Hematopoietic multipotent progenitor cell (in vitro differentiated cells): Measurements from ENCODE around the gene SERINC5. TPM values are rescaled to one million over a fixed set of nuclear protein-coding genes. Genes with fewer than 3 reads are reported as not detected.
"Not testable (repeated sequence)": the region's sequence is repeated elsewhere in the genome, so short reads cannot be mapped to it uniquely, and the experiment has no call there.

Experiments used
- DNase-seq, 3 donors: peaks; one replicate each; pipeline ENCODE4 v3.0.0-alpha.2; 2011 to 2015; ENCODE audit warnings: low read depth in 2 of 3, low spot score in 2 of 3
- total RNA-seq: library from RNA; depleted of rRNA; stranded (reverse); fragments of >200 nt; gene quantifications from one replicate; pipeline ENCODE4 v1.2.3, GENCODE V29; 2012

The SERINC5 gene
- total RNA-seq, 1 donor, result 13.7 TPM

GRCh38 chr5:80204808-80205614, 50.8 kb downstream of the SERINC5 start:
- DNase-seq, result peak in 2 of 3 donors; percentile 62 to 80

- DNase-seq, result not testable (repeated sequence)
Measured at GRCh38 chr5:80201763-80202162, 54.1 kb downstream of the SERINC5 start.

DNA sequence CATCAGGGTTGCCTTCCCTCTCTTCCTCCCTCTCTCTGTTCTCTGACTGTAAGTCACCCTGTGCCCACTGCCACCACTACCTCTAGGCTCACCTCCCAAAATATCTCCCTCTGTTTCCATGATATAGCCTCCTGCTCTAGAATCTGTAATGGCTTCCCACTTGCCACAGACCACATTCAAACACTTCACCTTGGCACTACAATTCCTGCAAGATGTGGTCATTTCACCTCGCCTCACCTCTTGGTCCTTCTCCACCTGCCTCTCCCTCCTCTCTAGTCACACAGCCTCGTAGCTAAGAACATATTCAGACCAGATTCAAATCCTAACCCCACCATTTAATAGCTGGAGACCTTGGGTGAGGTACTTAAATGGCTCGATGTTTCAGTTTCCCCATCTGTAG, 56.9 kb downstream of the SERINC5 start:
- DNase-seq, result no peak

- no peak for DNase-seq
Measured at GRCh38 chr5:80198399-80198798, 57.4 kb downstream of the SERINC5 start.

GRCh38 chr5:80195837-80196400, 59.9 kb downstream of the SERINC5 start:
- no peak for DNase-seq

DNA sequence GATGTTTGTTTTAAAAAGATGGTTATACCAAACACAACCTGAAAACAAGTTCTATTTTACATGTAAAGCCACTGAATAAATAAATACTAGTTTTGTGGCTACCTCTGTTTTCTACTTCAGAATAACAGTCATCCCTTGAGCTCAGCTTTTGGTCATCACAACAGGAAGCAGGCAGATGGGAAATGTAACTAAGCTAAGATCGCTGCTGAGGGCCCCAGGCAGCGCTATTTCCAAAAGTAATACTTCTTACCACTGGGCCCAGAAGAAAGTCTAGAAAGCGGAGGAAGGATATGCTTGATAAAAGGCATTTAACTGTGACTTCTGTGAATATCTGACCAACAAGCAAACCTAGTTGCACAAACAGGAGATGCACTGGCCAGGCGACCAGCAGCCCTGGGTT, 61.4 kb downstream of the SERINC5 start:
- no peak for DNase-seq

- DNase-seq, result no peak
Measured at GRCh38 chr5:80193401-80193800, 62.4 kb downstream of the SERINC5 start.

GRCh38 chr5:80192507-80193241, 63.2 kb downstream of the SERINC5 start:
- DNase-seq, result no peak

GRCh38 chr5:80191991-80192398, 63.9 kb downstream of the SERINC5 start:
- DNase-seq, result peak in 1 of 3 donors; percentile 17

- no peak for DNase-seq
Measured at GRCh38 chr5:80191397-80191796, 64.5 kb downstream of the SERINC5 start.

- DNase-seq, result peak in 1 of 3 donors; percentile 22
Measured at GRCh38 chr5:80190960-80191359, 64.9 kb downstream of the SERINC5 start.

DNA sequence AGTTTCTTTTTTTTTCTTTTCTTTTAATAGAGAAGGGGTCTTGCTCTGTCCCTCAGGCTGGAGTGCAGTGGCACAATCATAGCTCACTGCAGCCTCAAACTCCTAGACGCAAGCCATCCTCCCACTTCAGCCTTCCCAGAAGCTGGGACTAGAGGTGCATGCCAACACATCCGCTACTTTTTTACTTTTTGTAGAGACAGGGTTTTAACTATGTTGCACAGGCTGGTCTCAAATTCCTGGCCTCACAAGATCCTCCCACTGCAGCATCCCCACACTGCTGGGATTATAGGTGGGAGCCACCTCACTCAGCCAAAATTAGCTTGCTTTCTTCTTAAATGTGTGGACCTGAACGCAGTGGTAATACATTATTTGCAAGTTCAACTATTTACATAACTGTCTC, 66.1 kb downstream of the SERINC5 start:
- DNase-seq, result no peak

DNA sequence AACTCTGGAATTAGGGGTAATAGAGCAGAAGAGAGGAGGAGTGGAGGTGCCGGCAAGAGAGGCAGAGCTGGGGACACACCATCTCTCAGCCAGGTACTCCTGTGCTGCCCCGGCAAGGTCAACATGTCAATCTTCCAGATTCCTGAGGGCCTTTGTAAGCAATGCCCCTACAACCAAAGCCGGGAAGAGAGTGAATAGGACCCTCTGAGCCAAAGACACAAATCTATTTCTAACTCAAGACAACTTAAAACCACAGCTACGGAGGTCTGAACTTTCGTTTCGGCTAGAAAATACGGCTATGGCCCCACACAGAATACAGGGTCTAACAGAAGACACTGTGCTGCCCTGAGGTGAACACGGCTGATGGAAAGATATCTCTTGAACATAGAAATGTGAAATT, 66.6 kb downstream of the SERINC5 start:
- DNase-seq, result no peak

DNA sequence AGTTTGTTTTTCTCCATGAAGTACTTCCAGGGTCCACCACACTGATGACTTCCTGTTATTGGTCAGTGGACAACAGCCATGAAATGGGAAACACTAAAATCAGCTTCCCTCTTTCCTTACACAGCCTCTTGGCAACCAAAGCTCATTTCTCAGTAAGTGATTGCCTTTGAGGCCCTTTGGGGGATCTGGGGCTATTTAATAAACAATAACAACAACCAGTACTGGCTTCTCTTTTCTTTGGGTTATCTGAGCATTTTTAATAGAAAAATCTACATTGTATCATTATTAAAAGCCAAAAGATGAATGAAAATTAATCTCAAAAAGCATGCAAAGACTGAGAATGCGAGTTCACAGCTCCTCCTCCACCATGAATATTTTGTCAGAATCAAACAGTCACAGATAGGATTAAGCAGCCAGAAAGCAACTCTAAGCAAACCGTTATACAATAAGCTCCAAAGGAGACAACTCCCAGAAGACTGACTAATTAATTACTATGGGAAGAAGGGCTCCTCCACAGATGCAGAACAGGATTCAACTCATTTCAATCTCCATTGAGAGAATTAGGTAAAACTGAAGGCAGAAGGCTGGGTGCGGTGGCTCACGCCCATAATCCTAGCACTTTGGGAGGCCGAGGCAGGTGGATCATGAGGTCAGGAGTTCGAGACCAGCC, 68.3 kb downstream of the SERINC5 start:
- DNase-seq, result no peak

- DNase-seq, result not testable (repeated sequence)
Measured at GRCh38 chr5:80185535-80185934, 70.3 kb downstream of the SERINC5 start.

GRCh38 chr5:80185095-80185494, 70.8 kb downstream of the SERINC5 start:
- DNase-seq, result no peak

GRCh38 chr5:80184235-80185023, 71.4 kb downstream of the SERINC5 start:
- no peak for DNase-seq

- not testable (repeated sequence) for DNase-seq
Measured at GRCh38 chr5:80183728-80184234, 72.1 kb downstream of the SERINC5 start.

- DNase-seq, result peak in 1 of 3 donors; percentile 29
Measured at GRCh38 chr5:80182809-80183580, 72.9 kb downstream of the SERINC5 start.
